ENCODE measurements around the gene ULK3. TPM values are rescaled to one million over a fixed set of nuclear protein-coding genes. Genes with fewer than 3 reads are reported as not detected.
A peak's percentile ranks its signal among the peaks of the same experiment; 100 is the strongest.

Gene ULK3
- total RNA-seq, 2 donors from 2014 or later: 44.6 to 49.0 TPM

DNA sequence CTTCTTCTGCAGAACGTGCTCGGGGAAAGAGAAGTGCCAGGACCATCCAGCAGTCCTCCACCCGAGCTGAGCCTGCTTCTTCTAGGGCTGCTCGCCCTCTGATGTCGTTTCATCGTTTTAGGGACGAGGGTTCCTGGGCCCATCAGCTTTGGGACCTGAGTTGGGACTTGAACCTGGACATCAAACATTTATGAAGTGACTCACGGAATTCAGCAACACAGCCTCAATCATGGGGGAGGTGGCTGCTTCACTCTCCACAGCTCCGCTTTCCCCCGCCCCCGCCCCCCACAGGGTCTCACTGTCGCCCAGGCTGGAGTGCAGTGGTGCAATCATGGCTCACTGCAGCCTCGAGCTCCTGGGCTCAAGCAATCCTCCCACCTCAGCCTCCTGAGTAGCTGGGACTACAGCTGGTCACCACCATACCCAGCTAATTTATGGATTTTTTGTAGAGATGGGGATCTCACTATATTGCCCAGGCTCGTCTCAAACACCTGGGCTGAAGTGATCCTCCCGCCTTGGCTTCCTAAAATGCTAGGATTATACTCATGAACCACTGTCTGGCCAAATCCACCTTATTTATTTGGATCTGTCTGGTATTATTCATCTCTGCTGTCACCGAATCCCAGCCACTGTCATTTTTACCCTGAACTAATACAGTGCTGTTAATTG is 30.9 kb upstream of the ULK3 start:
- H3K9me3 ChIP-seq (ENCODE audit: control insufficient read depth, low read length, poor library complexity, severe bottlenecking): no peaks in the 10 kb centered on the region
- H3K27ac Mint-ChIP-seq: peak overlapping the region; percentile 99
- ATAC-seq: no peak
- H3K36me3 Mint-ChIP-seq (ENCODE audit: low read depth): peaks cover 3% of the 10 kb centered on the region
- DNase-seq: no peak
- H3K4me3 Mint-ChIP-seq: peak overlapping the region; percentile 98
- H3K4me1 Mint-ChIP-seq: peaks cover 32% of the 10 kb centered on the region
- H3K27me3 Mint-ChIP-seq: no peaks in the 10 kb centered on the region

DNA sequence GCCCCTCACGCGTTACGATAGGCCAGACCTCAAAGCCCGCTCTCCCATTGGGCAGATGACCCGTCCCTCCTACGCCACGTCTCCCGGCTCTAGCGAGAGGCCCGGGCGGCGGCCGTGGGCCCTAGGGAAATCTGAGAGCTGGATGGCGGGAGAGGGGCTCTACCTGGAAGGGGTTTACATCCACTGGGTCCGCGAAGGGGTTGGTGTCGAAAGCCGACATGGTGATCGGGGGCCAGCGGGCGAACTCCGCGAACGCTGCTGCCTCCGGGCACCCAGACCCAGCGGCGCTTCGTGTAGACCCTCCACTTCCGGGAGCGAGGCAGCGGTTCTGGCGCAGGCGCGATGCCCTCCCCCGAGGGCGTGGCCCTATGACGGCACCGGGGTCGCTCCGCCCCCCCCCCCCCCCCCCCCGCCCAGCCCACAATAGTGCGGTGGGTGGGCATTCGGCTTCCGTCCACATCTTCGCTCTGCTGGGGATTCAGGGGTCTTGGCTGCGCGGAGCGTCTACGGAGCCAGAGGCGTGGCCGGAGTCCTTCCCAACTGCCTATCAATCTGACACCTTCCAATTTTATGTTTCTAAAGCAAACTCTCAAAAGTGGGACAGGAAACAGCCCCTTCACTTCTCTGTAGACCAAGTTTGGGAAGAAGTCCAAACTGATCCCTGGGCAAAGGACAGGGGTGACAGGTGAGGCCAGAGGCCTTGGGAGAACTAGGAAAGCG is 30.2 kb upstream of the ULK3 start, which contains the start of gene SCAMP2:
TSS of gene SCAMP2 (minus strand) at position 330 of the 720 bp plus-strand sequence. CDS start at position 220, 110 bp downstream.
- H3K27me3 Mint-ChIP-seq: no peaks in the 10 kb centered on the region
- peak; percentile 80 to 84 (median 83) for DNase-seq
- peak within 1 kb of the TSS; percentile 98 for H3K4me3 Mint-ChIP-seq
- H3K9me3 ChIP-seq (ENCODE audit: control insufficient read depth, low read length, poor library complexity, severe bottlenecking): no peaks in the 10 kb centered on the region
- peaks cover 34% of the 10 kb centered on the region for H3K4me1 Mint-ChIP-seq
- H3K36me3 Mint-ChIP-seq (ENCODE audit: low read depth): peaks cover 3% of the 10 kb centered on the region
- H3K27ac Mint-ChIP-seq: peak within 1 kb of the TSS; percentile 99
- peak; percentile 95 for ATAC-seq

DNA sequence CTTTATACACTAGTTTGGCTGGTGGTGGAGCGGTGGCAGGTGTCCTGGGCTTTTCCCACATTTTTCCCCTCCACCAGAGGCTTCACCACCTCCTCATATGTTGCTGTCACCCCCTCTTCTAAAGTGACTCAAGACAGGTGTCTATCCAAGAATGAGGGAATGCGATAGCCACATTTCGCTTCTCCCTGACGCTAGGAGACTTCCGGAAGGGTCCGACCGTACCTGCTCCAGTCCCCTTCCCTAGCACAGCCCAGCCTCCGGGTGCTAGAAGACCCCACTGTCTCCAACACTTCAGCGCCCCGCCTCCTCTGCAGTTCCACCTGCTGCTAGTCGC is 29.7 kb upstream of the ULK3 start:
- peak overlapping the region; percentile 98 for H3K4me3 Mint-ChIP-seq
- H3K9me3 ChIP-seq (ENCODE audit: control insufficient read depth, low read length, poor library complexity, severe bottlenecking): no peaks in the 10 kb centered on the region
- H3K27ac Mint-ChIP-seq: peak overlapping the region; percentile 99
- no peak for DNase-seq
- no peaks in the 10 kb centered on the region for H3K27me3 Mint-ChIP-seq
- no peak for ATAC-seq
- peaks cover 39% of the 10 kb centered on the region for H3K4me1 Mint-ChIP-seq
- H3K36me3 Mint-ChIP-seq (ENCODE audit: low read depth): peaks cover 3% of the 10 kb centered on the region

DNA sequence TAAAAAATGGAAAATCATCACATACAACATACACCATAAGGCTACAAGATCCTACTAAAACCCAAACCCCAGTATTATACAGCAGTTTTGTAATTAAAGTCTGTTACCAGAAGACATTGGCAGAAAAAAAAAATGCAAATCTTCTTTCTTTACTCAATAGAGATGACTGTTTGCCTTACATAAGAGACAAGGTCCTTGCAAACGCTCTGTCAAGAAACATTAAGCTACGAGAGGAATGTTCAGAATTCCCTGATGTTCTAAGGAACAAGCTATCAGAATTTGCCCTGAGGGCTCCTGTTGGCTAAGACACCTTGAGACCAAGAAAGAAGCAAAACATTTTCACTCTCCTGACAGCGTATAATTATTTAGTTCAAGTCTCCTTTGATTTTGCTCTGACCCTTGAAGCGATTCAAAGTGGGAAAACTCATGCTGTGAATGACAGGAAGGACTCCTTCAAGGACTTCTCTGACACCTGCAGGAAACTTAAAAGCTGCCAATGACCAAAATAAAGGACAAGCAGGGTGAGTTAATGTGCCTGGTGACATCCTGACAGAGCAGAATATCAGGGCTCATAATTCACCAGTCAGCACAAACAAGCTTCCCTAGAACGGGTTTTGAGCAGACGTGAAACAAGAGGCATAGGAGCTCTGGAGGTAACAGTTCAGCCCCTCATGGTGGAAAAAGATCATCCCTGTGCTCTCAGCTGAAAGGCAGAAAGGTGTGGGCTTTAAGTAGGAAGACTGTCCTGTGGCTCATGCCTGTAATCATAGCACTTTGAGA is 27.7 kb upstream of the ULK3 start:
- Mint-ChIP-seq H3K27me3 (no peaks in the 10 kb centered on the region), H3K36me3 (ENCODE audit: low read depth) (peaks cover 3% of the 10 kb centered on the region), H3K27ac (peak overlapping the region; percentile 99), H3K4me3 (peak overlapping the region; percentile 98), H3K4me1 (peaks cover 48% of the 10 kb centered on the region)
- ATAC-seq: no peak
- H3K9me3 ChIP-seq (ENCODE audit: control insufficient read depth, low read length, poor library complexity, severe bottlenecking): no peaks in the 10 kb centered on the region
- no peak for DNase-seq

DNA sequence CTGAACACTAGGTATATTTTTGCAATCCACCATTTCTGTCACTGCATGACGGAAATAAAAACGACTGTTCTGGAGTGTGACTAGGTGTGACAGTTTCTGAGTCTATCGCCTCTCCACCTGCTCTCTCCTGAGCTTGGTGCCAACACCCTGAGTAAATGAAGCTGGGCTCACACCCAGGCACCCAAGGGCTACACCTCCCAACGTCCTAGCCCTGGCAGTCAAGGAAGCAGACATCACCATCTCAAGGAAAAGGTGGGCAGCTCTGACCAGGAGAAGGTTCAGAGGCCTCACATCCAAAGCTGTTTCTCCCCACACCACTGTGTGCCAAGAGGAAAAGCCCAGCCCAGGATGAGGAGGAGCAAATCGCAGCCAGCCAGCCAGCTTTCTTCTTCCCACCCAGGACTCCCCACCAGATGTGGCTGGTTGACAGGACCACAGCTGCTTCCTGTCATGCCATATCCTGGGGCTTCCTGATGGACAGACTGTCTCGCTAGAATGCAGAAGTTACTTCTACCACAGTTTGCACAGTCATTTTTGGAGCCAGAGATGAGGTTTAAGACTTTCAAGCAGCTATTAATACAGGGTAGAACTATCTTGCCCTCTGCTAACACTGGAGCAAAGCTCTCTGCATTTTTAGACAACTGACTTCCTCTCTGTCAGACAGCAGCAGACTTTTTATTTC is 26.9 kb upstream of the ULK3 start:
- Mint-ChIP-seq H3K36me3 (ENCODE audit: low read depth) (peaks cover 4% of the 10 kb centered on the region), H3K27ac (peak overlapping the region; percentile 99), H3K4me3 (peak overlapping the region; percentile 98), H3K27me3 (no peaks in the 10 kb centered on the region), H3K4me1 (peaks cover 50% of the 10 kb centered on the region)
- ATAC-seq (no peak), DNase-seq (no peak)
- H3K9me3 ChIP-seq (ENCODE audit: control insufficient read depth, low read length, poor library complexity, severe bottlenecking): no peaks in the 10 kb centered on the region

DNA sequence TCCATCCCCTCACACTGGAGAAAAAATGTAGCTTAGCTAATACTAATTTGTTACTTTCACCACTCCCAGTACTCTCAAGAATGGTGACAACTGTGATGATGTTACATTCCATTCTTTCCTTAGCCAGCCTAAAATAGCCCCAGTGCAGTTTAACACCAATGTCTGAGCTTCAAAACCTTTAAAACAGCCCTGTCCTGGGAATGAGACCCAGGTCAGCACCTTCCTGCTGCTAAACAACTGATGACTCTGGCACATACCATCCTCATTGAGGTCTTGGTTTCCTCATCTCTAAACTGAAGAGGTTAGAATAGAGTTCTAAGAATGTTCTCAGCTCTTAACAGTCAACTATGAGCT is 26.4 kb upstream of the ULK3 start:
- no peaks in the 10 kb centered on the region for H3K9me3 ChIP-seq (ENCODE audit: control insufficient read depth, low read length, poor library complexity, severe bottlenecking)
- Mint-ChIP-seq H3K27ac (peak overlapping the region; percentile 99), H3K4me3 (peak overlapping the region; percentile 98), H3K4me1 (peaks cover 53% of the 10 kb centered on the region), H3K27me3 (no peaks in the 10 kb centered on the region), H3K36me3 (ENCODE audit: low read depth) (peaks cover 4% of the 10 kb centered on the region)
- no peak for DNase-seq
- no peak for ATAC-seq

DNA sequence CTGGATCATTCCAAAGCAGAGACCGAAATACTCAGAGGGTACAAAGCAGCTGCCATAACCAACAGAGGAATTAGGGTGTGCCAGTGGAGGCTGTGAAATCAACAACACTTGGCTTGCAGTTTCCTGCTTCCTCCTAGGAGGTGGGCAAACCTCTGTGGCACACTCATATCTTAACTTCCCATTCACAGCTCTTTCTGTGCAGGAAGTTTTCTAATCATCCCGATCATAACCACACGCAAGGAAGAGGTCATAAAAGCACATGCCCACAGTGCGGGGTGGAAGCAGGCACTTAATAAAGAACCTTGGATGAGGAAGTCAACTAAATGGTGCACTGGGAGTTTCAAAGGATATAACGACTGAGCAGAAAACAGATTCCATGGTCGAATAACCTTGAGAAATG is 25.1 kb upstream of the ULK3 start:
- no peak for ATAC-seq

DNA sequence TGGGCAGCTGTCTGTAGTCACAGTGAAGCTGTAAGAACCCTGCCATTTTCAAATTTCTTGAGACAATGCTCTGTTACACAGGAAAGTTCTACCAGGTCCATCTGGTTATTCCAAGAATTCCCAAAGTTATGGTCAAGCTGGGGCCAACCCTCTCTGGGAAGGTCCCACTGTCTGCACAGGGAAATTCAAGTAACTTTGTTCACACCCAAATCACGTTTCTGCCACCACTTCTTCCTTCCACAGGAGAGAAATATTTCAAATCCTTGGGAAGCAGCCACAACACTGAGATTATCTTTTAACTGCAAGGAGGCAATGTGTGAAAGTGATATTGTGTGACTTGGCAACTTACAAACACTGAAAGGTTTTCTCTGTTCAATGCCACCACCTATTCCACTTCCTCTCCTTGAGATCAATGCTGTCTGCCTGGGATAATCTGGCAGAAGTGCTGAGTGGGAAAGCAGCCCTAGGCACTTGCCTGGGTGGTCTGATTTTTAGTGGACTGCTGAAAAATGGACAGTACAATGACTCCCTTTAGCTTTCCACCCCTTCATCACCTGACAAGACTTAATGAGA is 24.6 kb upstream of the ULK3 start:
- H3K9me3 ChIP-seq (ENCODE audit: control insufficient read depth, low read length, poor library complexity, severe bottlenecking): no peaks in the 10 kb centered on the region
- peaks cover 4% of the 10 kb centered on the region for H3K36me3 Mint-ChIP-seq (ENCODE audit: low read depth)
- no peaks in the 10 kb centered on the region for H3K27me3 Mint-ChIP-seq
- peaks cover 56% of the 10 kb centered on the region for H3K4me1 Mint-ChIP-seq
- peak overlapping the region; percentile 72 for H3K27ac Mint-ChIP-seq
- DNase-seq: no peak
- no peak for ATAC-seq
- peak overlapping the region; percentile 67 for H3K4me3 Mint-ChIP-seq

More for the DNA sequence above, 25.1 kb upstream of the ULK3 start:
- no peaks in the 10 kb centered on the region for H3K27me3 Mint-ChIP-seq
- peak overlapping the region; percentile 62 for H3K4me3 Mint-ChIP-seq
- DNase-seq: no peak
- peaks cover 61% of the 10 kb centered on the region for H3K4me1 Mint-ChIP-seq
- H3K36me3 Mint-ChIP-seq (ENCODE audit: low read depth): peaks cover 4% of the 10 kb centered on the region
- no peaks in the 10 kb centered on the region for H3K9me3 ChIP-seq (ENCODE audit: control insufficient read depth, low read length, poor library complexity, severe bottlenecking)
- peak overlapping the region; percentile 72 for H3K27ac Mint-ChIP-seq

DNA sequence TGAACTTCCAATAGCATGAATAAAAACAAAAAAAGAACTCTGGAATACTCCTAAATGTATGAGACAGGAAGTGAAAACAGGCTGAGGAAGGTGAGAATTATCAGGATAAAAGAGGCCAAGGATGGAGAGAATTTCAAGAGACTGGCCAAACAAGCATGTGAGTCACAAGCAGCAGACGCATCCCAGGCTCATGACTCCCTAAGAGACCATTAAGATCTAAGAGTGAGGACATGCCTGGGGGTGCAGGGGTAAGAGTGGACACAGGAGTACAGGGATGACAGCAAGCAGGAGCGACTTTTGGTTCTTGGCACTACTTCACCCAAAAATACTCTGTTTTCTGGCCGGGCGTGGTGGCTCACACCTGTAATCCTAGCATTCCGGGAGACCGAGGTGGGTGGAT is 23.1 kb upstream of the ULK3 start:
- H3K27ac Mint-ChIP-seq: peak overlapping the region; percentile 72
- H3K4me3 Mint-ChIP-seq: peak overlapping the region; percentile 58
- H3K9me3 ChIP-seq (ENCODE audit: control insufficient read depth, low read length, poor library complexity, severe bottlenecking): no peaks in the 10 kb centered on the region
- H3K36me3 Mint-ChIP-seq (ENCODE audit: low read depth): peaks cover 4% of the 10 kb centered on the region
- ATAC-seq (no peak), DNase-seq (no peak)
- no peaks in the 10 kb centered on the region for H3K27me3 Mint-ChIP-seq
- H3K4me1 Mint-ChIP-seq: peaks cover 50% of the 10 kb centered on the region

DNA sequence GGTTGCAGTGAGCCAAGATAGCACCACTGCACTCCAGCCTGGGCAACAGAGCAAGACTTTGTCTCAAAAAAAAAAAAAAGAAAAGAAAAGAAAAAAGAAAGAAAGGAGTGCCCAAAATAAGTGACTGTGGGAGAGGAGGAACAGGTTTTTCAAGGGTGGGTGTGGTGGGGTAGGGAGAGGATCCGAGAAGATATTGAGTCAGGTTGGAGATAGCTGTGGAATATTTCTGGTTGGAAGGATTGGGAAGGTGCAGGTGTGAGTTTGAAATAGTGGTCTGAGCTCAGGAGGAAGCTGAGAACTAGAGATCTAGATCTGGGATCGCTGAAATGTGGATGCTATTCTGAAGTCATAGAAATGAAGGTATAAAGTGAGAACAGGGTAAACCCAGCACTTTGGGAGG is 22.4 kb upstream of the ULK3 start:
- no peak for DNase-seq
- H3K4me3 Mint-ChIP-seq: no peak overlapping the region
- H3K36me3 Mint-ChIP-seq (ENCODE audit: low read depth): peaks cover 4% of the 10 kb centered on the region
- ATAC-seq: no peak
- H3K4me1 Mint-ChIP-seq: peaks cover 46% of the 10 kb centered on the region
- no peaks in the 10 kb centered on the region for H3K9me3 ChIP-seq (ENCODE audit: control insufficient read depth, low read length, poor library complexity, severe bottlenecking)
- H3K27me3 Mint-ChIP-seq: no peaks in the 10 kb centered on the region
- H3K27ac Mint-ChIP-seq: peak overlapping the region; percentile 85

DNA sequence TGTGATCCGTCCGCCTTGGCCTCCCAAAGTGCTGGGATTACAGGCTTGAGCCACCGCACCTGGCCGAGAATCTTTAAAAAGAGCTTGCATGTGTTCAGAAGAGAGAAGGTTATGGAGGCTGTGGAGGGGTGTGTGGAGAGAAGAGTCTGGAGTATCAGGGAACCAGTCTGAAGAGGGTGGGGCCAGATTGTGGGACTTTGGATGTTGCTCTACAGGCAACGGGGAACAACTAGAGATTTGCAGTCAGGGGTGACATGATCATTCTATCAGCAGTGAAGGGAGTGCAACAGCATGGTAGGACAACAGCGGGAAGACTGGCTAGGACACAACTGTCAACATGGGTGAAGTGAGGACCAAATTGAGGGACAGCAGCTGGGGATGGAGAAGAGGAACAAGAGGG is 21.3 kb upstream of the ULK3 start:
- no peaks in the 10 kb centered on the region for H3K9me3 ChIP-seq (ENCODE audit: control insufficient read depth, low read length, poor library complexity, severe bottlenecking)
- DNase-seq: no peak
- no peak for ATAC-seq
- Mint-ChIP-seq H3K4me3 (peak overlapping the region; percentile 25), H3K36me3 (ENCODE audit: low read depth) (peaks cover 2% of the 10 kb centered on the region), H3K4me1 (peaks cover 40% of the 10 kb centered on the region), H3K27me3 (no peaks in the 10 kb centered on the region), H3K27ac (peak overlapping the region; percentile 85)

DNA sequence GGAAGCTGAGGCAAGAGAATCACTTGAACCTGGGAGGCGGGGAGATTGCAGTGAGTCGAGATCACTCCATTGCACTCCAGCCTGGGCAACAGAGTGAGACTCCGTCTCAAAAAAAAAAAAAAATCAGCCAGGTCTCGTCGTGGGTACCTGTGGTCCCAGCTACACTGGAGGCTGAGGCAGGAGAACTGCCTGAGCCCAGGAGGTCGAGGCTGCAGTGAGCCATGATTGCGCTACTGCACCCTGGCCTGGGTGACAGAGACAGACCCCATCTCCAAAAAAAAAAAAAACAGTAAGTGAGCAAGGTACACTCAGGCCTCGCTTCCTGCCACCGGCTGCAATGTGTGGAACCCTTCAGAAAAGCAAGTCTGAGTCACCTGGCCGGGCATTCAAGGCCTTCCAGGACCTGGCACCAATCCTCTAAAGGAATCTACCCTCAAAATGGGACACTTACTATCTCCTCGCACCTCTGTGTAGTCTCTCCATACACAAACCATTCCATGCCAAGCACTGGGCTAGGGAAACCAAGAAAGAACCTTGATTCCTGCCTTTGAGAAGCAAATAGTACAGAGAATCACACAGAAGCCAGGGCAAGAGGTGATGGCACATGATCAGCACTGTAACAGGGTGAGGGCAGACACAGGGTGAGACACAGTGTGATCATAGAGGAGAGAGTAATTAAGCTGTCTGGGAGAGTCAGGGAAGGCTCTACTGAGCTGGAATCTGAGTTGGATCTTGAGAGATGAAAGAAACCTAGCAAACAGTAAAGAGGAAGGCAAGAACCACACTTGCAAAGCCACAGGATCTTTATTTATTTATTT is 20.5 kb upstream of the ULK3 start:
- no peak for DNase-seq
- Mint-ChIP-seq H3K4me1 (peaks cover 43% of the 10 kb centered on the region), H3K36me3 (ENCODE audit: low read depth) (peaks cover 2% of the 10 kb centered on the region)

More for the DNA sequence above, 20.5 kb upstream of the ULK3 start:
- H3K9me3 ChIP-seq (ENCODE audit: control insufficient read depth, low read length, poor library complexity, severe bottlenecking): no peaks in the 10 kb centered on the region
- H3K27ac Mint-ChIP-seq: peak overlapping the region; percentile 85
- ATAC-seq: peak; percentile 20
- H3K4me3 Mint-ChIP-seq: peak overlapping the region; percentile 82
- H3K27me3 Mint-ChIP-seq: no peaks in the 10 kb centered on the region
